ENCODE measurements around the gene AGO1.

Gene AGO1

GRCh38 chr1:35876988-35877387 is 6.0 kb upstream of the AGO1 start:
- TF ChIP-seq CTCF (IDR thresholded peaks at IDR 0.05; ENCODE audit: low read depth, low read length, missing control alignments): no peak
- DNase-seq (ENCODE audit: extremely low read depth, low read depth): no peak
- H3K4me3 ChIP-seq (replicated peaks; ENCODE audit: low read depth, low read length): no peak overlapping the region

GRCh38 chr1:35881850-35882273 is 1.1 kb upstream of the AGO1 start:
- TF ChIP-seq CTCF (IDR thresholded peaks at IDR 0.05; ENCODE audit: low read depth, low read length, missing control alignments): no peak
- no peak for DNase-seq (ENCODE audit: extremely low read depth, low read depth)
- no peak overlapping the region for H3K4me3 ChIP-seq (replicated peaks; ENCODE audit: low read depth, low read length)

- no peak overlapping the region for H3K4me3 ChIP-seq (replicated peaks; ENCODE audit: low read depth, low read length)
- no peak for TF ChIP-seq CTCF (IDR thresholded peaks at IDR 0.05; ENCODE audit: low read depth, low read length, missing control alignments)
- DNase-seq (ENCODE audit: extremely low read depth, low read depth): no peak
Measured at GRCh38 chr1:35882586-35882944, 444 bp upstream of the AGO1 start.

GRCh38 chr1:35883635-35884101 is 659 bp downstream of the AGO1 start:
- no peak for DNase-seq (ENCODE audit: extremely low read depth, low read depth)
- TF ChIP-seq CTCF (IDR thresholded peaks at IDR 0.05; ENCODE audit: low read depth, low read length, missing control alignments): no peak
- peak overlapping the region; percentile 100 for H3K4me3 ChIP-seq (replicated peaks; ENCODE audit: low read depth, low read length)

GRCh38 chr1:35884934-35885333 is 1.9 kb downstream of the AGO1 start:
- DNase-seq (ENCODE audit: extremely low read depth, low read depth): no peak
- TF ChIP-seq CTCF (IDR thresholded peaks at IDR 0.05; ENCODE audit: low read depth, low read length, missing control alignments): no peak
- no peak overlapping the region for H3K4me3 ChIP-seq (replicated peaks; ENCODE audit: low read depth, low read length)

GRCh38 chr1:35885961-35886558 is 3.1 kb downstream of the AGO1 start:
- no peak for TF ChIP-seq CTCF (IDR thresholded peaks at IDR 0.05; ENCODE audit: low read depth, low read length, missing control alignments)
- no peak for DNase-seq (ENCODE audit: extremely low read depth, low read depth)
- no peak overlapping the region for H3K4me3 ChIP-seq (replicated peaks; ENCODE audit: low read depth, low read length)

All from HFF-Myc (cell line).